Fibroblast of skin of right quadriceps (primary cell): ENCODE measurements around the gene RHBDD2.
"Not testable (repeated sequence)": the region's sequence is repeated elsewhere in the genome, so short reads cannot be mapped to it uniquely, and the experiment has no call there.

Experiments used
- DNase-seq: peaks from one replicate; pipeline ENCODE4 v3.0.0-alpha.2; 2013

RHBDD2 gene

GRCh38 chr7:75889223-75889825 is 10.5 kb downstream of the RHBDD2 start:
- DNase-seq: no peak

- peak; percentile 19 for DNase-seq
These were observed 11.0 kb downstream of the RHBDD2 start for GRCh38 chr7:75889826-75890225.

- not testable (repeated sequence) for DNase-seq
These were observed 12.4 kb downstream of the RHBDD2 start for GRCh38 chr7:75891237-75891636.

GRCh38 chr7:75891815-75892411 is 13.1 kb downstream of the RHBDD2 start:
- no peak for DNase-seq

- no peak for DNase-seq
These were observed 13.9 kb downstream of the RHBDD2 start for GRCh38 chr7:75892634-75893272.

- DNase-seq: no peak
These were observed 18.0 kb downstream of the RHBDD2 start for GRCh38 chr7:75896803-75897327.

GRCh38 chr7:75900617-75901315 is 21.9 kb downstream of the RHBDD2 start:
- DNase-seq: no peak

- peak; percentile 39 for DNase-seq
These were observed 27.2 kb downstream of the RHBDD2 start for GRCh38 chr7:75905785-75906604.

GRCh38 chr7:75906991-75907667 is 28.3 kb downstream of the RHBDD2 start:
- no peak for DNase-seq

- DNase-seq: not testable (repeated sequence)
These were observed 28.8 kb downstream of the RHBDD2 start for GRCh38 chr7:75907668-75908039.

GRCh38 chr7:75909521-75910132 is 30.8 kb downstream of the RHBDD2 start:
- no peak for DNase-seq

- DNase-seq: not testable (repeated sequence)
These were observed 32.4 kb downstream of the RHBDD2 start for GRCh38 chr7:75911186-75911585.

GRCh38 chr7:75913437-75913836 is 34.6 kb downstream of the RHBDD2 start:
- DNase-seq: no peak

GRCh38 chr7:75914169-75914654 is 35.4 kb downstream of the RHBDD2 start:
- DNase-seq: no peak

- peak; percentile 94 for DNase-seq
These were observed 36.0 kb downstream of the RHBDD2 start, which contains the start of gene POR for GRCh38 chr7:75914655-75915415. Gene POR (plus strand): TSS chr7:75915155. CDS start chr7:75954002, 38,847 bp downstream.

- no peak for DNase-seq
These were observed 36.8 kb downstream of the RHBDD2 start for GRCh38 chr7:75915416-75916156.

- no peak for DNase-seq
These were observed 37.4 kb downstream of the RHBDD2 start for GRCh38 chr7:75916259-75916658.

GRCh38 chr7:75916685-75917634 is 38.1 kb downstream of the RHBDD2 start:
- no peak for DNase-seq
